HG02610 (cell line): ENCODE measurements around the gene TUBGCP6.

Source experiments
- ATAC-seq: cut with Tn5 transposase; IDR thresholded peaks from one replicate; pipeline ENCODE4 v1.9.1; 2021; ENCODE audit warnings: mild to moderate bottlenecking, moderate library complexity; ENCODE audit not compliant: unreplicated experiment

The TUBGCP6 gene

DNA sequence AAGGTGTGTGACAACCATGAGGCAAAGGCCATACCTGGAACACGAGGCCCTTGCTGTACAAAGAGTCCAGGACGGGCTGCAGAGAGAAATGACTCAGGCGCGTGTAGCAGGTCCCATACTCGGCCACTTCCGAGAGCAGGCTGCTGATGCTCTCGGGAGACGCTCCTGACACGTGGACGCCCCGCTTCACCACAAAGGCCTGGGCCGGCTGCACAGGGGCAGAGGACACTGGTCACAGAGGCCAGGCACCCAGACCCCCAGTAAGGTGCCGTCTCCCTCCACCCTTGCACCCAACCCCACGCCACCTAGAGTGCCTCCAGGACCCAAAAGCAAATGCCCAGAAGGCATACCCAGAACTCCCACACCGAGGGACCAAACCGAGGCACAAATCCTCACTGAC, 15.5 kb downstream of the TUBGCP6 start:
- no peak for ATAC-seq

DNA sequence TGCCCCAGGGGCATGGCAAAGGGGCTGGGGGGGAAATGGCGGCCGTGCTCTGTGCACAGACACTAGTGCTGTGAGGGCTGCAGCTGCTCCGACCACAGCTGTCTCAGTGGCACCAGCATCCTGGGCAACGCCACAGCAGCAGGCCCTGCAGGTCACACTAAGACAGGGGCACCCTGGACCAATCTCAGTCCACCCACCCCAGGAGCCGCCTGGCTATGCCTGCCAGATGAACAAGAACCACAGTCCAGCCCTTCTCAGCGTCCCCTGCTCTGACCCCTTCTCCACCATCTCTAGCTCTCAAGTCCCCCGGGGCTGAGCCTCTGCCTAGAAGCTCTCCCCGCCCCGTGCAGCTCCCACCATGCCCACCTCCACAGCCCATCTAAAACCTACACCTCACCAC, 16.5 kb downstream of the TUBGCP6 start:
- no peak for ATAC-seq

DNA sequence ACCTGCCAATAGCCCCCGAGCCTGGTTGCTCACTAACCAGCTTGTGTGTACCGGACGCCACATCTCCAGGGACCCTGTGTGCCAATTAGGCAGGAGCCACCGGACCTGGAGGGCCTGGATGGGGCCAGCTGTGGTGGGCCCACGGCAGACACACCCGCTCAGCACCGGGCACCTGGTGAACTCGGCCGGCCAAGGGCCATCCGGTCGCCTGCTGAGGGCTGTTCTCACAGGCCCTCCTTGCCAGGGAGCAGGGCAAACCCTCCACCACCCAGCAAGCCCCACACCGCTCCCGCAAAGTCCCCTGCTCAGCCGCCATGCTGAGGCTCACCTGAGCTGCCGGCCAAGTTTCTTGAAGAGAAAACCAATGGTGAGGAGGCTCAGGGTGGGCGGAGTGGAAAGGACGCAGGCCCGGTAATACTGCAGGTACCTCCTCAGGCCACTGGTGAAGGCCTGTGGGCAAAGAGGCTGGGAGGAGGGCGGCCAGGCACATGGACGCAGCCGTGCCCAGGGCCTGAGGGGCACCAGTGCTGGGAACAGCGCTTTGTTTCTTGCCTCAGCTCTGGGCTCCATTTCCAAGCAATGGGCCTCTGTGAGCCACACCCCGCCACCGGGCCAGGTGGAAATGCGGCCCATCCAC, 17.1 kb downstream of the TUBGCP6 start:
- no peak for ATAC-seq

DNA sequence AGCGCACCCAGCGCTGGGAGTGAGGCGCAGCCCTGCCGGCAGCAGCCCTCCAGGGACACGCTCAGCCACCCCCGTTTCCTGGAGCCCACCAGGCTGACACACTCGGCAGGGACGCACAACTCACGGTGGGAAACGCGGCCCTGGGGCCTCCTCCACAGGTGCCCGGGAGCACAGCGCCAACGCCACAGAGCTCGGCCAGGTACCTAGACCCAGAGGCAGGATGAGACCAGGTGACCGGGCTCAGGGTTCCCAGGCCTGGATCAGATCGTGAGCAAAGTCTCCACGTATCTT, 18.0 kb downstream of the TUBGCP6 start:
- no peak for ATAC-seq

DNA sequence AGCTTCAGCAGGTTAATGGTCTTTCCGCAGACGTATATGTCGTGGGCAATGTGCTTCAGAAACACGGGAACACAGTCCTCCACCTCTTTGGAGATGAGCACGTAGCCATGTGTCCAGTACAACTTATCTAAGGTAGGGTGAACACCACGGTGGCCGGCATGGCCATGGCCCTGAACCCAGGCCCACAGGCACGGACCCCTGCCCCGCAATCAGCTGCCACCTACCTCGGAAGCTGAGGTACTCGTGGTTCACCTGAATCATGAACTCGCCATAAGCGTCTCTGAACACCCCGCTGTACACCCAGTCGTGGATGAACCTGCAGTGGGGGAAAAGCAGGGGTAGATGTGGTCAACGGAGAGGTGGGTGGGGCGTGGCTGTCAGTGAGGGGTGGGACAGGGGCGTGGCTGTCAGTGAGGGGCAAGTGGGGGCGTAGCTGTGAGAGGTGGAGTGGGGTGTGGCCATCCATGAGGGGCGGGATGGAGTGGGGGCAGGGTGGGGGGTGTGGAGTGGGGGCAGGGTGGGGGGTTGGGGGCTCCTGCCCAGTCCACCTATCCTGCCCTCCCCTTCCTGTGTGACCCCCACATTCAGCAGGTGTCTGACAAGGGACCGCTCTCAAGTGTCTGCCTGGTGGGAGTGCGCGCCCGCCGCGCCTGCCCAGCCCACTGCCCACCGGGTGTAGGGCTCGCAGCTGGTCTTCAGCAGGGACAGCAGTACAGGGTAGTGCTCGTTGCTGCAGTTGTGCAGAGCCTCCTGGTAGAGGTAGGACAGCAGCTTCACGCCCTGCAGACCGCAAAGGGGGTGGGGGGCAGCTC, 18.6 kb downstream of the TUBGCP6 start:
- ATAC-seq = no peak

DNA sequence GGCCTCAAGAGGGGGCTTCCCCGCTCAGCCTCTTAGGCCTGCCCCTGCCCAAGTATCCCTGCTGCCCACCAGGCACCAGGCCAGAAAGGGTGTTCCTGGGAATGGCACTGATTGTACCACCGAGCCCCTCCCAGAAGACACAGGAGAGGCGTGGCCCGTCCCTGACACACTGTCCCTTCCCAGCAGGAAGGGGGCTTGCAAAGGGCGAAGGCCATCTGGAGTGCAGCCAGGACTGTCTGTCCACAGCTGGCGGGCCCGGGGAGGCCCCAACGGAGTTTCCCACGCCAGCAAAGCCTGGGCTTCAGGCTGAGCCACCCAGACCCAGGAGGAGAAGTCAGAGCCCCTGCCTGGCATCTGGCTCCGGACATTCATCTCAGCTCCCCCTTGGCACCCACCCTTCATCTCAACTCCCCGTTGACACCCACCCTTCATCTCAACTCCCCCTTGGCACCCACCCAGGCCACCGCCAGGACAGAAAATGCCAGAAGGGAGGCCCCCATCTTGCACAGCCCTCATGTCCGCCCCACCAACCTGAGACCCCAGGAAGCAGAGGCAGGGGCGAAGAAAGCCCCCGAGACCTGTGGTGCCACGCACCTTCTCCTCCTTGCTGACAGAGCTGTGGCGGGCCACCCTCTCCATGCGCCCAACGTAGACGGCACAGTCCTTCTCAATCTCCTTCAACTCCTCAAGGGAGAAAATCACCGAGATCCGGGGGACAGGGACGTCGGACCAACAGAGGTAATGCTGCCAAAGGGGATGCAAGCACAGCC, 19.4 kb downstream of the TUBGCP6 start:
- no peak for ATAC-seq

DNA sequence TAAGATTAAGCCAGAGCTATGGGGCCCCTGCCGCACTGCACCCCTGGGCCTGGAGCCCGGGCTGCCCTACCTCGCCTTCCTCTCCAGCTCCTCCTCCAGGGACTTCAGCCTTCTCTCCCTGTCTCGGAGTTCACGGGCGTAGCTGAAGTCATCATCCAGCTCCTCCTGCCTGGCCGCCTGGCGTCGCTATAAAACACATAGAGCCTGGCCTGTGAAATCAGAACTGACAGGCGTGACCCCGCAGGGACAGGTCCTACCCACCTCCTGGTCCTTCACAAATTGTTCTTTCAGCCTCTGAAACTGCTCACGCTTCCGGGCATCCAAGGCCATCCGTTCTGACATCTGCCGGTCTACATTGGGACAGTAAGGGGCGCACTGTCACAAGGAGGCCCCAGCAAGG, 20.8 kb downstream of the TUBGCP6 start:
- no peak for ATAC-seq

DNA sequence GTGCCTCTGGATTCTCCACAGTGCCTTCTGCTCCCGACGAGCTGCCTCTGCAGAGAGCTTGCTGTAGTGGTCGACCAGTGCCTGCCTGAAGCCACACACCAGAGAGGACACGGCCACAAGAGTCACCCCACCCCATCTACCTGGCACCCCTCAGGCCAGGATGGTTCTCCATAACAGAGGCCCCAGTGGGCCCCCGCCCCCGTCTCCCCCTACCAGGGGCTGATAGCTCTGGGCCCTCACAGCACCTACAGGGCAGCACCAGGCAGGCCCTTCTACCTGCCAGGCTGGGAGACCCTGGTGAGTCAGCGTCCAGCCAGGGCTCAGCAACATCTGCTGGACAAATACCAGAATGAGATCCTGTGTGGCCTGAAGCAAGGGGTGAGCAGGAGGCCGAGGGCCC, 22.3 kb downstream of the TUBGCP6 start:
- ATAC-seq = no peak

DNA sequence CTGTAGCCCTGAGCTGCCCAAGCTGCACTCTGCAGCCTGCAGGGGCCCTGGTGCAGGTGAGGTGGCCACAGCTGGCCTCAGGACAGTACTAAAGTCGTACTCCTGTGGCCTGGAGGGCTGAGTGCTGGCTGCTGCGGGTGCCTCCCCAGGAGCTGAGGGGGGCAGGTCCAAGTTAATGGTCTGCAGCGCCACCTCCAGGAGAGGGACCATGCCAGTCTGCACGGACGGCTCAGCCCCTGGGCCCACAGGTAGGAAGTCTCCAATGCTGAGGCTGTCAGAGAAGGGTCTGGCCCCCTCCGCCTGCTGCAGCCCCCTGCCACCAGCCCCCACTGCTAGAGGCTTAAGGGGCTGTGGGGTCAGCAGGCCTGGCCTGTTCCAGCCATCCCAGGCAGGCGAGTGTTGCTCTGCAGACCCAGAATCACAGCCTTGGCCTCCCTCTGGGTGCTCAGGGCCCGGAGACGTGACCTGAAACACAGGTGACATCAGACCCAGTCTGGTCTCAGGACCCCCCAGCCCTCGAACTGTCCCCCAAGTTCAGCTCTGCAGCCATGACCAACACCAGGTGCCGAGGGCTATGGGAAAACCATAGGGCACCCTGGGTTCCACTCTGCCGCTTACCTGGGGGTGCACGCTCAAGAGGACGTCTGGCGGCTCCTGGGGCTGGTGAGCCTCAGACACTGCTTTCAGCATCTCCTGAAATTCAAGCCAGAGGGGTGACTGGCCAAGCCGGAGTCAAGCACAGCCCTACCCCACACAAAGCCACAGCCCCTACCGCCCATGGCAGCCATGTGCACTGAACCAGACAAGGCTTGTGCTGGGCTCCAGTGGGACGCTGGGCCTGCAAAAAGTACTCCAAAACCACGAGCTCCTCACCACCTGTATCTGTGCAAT, 23.2 kb downstream of the TUBGCP6 start:
- ATAC-seq = no peak

DNA sequence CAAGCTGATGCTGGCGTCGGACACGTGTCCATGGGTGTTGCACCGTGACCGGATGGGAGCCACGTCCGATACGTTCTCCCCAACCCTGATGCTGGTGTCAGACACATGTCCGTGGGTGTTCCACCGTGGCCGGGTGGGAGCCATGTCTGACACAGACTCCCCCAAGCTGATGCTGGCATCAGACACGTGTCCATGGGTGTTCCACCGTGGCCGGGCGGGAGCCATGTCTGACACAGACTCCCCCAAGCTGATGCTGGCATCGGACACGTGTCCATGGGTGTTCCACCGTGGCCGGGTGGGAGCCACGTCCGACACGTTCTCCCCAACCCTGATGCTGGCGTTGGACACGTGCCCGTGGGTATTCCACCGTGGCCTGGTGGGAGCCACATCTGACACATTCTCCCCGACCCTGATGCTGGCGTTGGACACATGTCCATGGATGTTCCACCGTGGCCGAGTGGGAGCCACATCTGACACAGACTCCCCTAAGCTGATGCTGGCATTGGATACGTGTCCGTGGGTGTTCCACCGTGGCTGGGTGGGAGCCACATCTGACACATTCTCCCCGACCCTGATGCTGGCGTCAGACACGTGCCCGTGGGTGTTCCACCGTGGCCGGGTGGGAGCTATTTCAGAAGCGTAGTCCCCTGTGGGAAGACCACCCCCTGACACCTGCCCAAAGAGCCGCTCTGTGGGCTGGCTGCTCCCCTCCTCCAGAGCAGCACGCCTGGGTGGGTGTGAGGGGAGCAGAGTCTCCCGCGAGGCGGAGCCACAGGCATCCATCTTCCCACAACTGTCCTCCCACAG, 24.0 kb downstream of the TUBGCP6 start:
- ATAC-seq = no peak

DNA sequence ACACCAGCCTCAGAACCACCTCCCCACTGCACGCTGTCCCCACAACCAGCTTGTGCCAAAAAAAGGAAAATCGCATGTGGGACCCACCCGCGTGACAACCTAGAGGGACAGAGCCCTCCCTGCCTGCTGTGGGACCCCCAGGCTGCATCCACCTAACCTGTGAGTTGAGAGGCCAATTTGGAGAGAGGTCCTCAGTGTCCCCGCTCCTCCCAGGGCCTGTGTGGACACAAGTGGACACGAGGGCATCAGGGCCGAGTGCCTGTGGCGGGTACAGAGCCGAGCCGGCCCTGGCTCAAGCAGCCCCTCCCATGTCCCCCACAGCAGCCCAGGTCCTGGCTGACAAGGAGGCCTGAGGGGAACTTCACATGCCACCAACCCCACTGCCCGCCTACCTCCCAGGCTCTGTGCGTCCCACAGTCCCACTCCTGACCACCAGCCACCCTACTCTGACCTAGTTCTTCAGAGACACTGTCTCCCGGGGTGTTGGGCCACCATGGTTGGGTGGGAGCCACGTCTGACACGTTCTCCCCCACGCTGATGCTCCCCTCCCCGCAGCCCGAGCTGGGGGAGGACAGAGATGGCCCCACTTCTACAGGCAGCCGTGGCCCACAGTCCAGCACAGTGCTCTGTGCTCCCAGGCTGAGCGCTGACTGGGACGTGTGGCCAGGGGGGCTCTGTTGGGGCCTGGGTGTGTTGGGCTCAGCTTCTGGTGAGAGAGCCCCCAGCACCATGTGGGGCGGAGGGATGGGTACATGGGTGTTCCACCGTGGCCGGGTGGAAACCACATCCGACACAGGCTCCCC, 24.8 kb downstream of the TUBGCP6 start:
- no peak for ATAC-seq

DNA sequence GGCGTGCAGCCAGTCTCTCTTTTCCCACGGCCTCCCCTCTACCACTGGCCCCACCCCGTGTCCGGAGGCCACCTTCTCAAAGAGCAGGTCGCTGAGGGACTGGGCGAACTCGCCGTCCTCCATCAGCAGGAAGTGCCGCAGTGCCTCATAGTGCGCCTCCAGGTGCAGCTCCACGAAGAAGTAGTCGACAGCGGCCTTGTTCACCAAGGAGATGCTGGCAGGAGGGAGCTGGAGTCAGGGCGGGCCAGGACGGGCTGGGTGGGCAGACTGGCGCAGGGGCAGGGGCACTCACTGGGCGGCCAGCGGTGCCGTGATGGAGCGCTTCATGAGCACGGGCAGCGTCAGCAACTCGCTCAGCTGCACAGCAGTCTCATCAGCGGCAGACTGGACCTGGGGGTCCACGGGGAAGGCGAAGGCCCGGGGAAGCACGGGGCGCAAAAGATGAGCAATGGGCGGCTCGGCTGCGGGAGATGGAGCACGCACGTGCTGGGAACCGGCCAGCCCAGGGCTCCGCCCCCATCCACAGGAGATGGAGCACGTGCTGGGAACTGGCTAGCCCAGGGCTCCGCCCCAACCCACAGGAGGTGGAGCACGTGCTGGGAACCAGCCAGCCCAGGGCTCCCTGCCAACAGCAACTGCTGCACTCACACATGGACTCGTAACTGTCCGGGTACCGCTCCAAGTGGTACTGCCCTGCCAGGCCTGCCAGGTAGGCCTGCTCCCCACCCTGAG, 25.7 kb downstream of the TUBGCP6 start:
- ATAC-seq = no peak

DNA sequence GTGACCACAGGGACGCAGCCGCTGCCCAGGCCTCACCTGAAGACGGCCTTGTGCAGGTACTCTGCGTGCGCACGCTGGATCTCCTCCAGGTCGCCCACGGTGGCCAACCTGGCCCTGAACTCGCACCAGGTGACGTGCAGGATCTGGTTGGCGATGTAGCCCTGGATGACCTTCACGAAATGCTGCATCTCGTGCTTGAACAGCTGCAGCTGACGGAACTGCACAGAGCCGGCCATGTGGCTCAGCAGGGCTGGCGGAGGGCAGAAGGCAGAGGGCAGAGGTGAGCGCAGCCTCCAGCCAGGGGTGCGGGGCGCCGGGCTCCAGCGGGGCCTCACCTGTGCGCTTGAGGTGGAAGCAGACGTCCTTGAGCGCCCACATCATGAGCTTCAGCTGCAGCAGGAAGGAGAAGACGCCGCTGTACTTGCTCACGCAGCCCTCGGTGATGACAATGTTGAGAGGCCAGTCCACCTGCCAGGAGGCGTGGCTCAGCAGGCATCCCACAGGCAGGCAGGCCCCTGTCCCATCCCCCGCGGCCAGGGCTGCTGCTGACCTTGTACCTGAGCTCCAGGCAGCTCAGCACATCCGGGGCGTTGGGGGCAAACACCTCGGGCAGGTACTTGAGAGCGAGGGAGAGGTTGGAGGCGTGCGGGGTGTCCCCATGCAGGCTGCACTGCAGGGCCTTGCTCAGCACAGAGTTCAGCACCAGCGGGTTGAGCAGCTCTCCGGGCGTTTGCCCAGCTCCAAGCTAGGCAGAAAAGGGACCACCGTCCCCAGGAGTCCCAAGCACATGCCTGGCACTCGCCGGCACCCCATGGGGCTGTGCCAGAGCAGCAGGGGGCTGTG, 26.4 kb downstream of the TUBGCP6 start:
- ATAC-seq = no peak

DNA sequence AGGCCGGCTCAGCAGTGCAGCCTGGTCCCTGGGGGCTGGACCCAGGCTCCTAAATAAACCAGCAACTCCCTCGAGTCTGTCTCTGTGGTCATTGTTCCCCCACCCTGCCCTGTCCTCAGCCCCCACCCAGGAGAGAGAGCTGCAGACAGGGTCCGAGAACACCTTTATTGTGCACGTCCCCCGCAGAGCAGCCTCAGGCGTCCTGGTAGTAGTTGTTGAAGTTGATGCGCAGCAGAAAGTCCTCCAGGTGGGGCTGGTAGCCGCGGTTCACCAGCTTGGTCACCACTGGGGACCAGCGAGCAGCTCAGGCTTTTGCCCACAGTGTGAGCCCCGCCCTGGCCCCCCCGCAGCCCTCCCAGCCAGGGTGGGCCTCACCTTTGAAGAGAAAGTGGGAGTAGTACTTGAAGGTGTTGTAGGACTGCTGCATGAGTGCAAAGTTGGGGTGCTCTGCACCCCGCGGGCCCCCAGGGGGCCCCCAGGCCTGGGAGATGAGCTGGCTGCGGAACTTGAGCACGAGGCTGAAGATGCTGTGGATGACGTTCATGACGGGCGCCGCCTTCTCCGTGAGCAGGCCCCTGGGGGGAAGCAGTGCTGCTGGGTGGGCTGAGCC, 27.2 kb downstream of the TUBGCP6 start:
- ATAC-seq = no peak

DNA sequence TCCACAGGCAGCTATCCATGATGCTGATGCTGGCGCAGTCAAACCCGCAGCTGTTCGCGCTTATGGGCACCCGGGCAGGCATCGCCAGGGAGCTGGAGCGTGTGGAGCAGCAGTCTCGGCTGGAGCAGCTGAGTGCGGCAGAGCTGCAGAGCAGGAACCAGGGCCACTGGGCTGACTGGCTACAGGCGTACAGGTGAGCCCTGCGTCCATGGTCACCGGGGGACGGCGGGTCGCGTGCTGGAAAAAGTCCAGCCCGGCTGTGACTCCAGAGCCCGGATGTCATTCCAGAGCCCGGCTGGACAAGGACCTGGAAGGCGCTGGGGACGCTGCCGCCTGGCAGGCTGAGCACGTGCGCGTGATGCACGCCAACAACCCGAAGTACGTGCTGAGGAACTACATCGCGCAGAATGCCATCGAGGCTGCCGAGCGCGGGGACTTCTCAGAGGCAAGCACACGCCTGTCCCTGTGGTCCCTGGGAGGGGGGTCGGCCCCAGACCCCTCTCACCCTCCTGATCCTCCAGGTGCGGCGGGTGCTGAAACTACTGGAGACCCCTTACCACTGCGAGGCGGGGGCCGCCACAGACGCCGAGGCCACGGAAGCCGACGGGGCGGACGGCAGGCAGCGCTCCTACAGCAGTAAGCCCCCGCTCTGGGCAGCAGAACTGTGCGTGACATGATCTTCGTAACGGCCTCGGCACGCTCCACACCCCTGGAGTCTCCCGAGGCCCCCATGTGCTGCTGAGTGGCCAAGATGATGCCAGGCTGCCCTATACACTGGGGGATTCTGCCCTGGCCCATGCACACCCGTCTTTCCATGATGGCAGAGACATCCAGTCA, 27.9 kb downstream of the TUBGCP6 start:
- ATAC-seq = no peak

DNA sequence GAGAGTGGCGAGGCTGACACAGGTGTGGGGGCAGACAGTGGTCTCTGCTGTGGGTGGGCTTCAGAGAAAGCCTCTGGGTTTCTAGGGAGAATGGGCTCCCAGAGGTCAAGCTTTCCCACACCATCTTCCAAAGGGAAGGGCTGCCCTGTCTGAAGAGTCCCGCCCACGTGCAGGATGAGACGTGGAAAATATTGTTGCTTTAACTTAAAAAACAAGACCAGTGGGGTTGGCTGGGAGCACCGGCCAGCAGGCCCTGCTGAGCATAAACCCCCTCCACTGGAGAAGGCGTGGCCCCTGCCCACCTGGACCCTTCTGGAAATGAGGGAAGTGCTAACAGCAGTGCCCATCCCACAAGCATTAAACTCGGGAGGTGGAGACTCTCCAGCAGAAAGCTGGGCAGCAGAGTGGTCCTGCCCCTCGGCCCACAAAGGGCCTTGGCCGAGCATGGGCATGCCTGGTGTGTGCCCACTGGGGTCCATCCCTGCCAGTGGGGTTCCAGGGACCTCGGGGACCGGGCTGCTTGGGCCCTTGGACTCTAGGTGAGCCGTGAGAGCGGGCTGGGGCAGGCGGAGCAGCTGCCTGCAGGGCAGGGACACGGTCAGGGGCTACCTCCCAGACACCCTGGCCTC, 28.7 kb downstream of the TUBGCP6 start:
- ATAC-seq = no peak
